Smooth muscle cell (in vitro differentiated cells): ENCODE results near the gene KDM4C. TPM values are rescaled to one million over a fixed set of nuclear protein-coding genes. Genes with fewer than 3 reads are reported as not detected.

Source experiments
- DNase-seq: peaks from one replicate; lab custom pipeline; 2025; ENCODE audit not compliant: unreplicated experiment; lab: John Stamatoyannopoulos, UW
- H2AFZ ChIP-seq: fragments of 200-600 bp; sonication (generic); 2 replicates; pipeline ENCODE4 v1.6.0; 2016; ENCODE audit warnings: antibody characterized with exemption, low read depth, mild to moderate bottlenecking
- H3F3A ChIP-seq: fragments of 200-600 bp; sonication (generic); 2 replicates; pipeline ENCODE4 v1.6.0; 2017; ENCODE audit warnings: antibody characterized with exemption, low read depth
- H3K27ac ChIP-seq: fragments of 200-600 bp; sonication (generic); 2 replicates; pipeline ENCODE4 v1.5.1; 2016; ENCODE audit warnings: low read depth, mild to moderate bottlenecking
- H3K27me3 ChIP-seq: fragments of 200-600 bp; sonication (generic); 2 replicates; pipeline ENCODE4 v1.6.1; 2016; ENCODE audit warnings: low read depth, mild to moderate bottlenecking
- H3K36me3 ChIP-seq: fragments of 200-600 bp; sonication (generic); 2 replicates; pipeline ENCODE4 v1.5.1; 2016; ENCODE audit warnings: low read depth
- H3K4me1 ChIP-seq: fragments of 200-600 bp; sonication (generic); 2 replicates; pipeline ENCODE4 v1.5.1; 2016; ENCODE audit warnings: low read depth
- H3K4me2 ChIP-seq: fragments of 200-600 bp; sonication (generic); 2 replicates; pipeline ENCODE4 v1.6.0; 2016; ENCODE audit warnings: mild to moderate bottlenecking
- H3K4me3 ChIP-seq: fragments of 200-600 bp; sonication (generic); 2 replicates; pipeline ENCODE4 v1.5.1; 2016; ENCODE audit warnings: mild to moderate bottlenecking
- H3K79me2 ChIP-seq: fragments of 200-600 bp; sonication (generic); 2 replicates; pipeline ENCODE4 v1.6.0; 2016; ENCODE audit warnings: low read depth, mild to moderate bottlenecking
- H3K9ac ChIP-seq: fragments of 200-600 bp; sonication (generic); 2 replicates; pipeline ENCODE4 v1.6.0; 2016; ENCODE audit warnings: low read depth
- H3K9me3 ChIP-seq: fragments of 200-600 bp; sonication (generic); replicated peaks from 2 replicates; pipeline ENCODE4 v1.5.1; 2016; ENCODE audit warnings: low read depth
- H4K20me1 ChIP-seq: fragments of 200-600 bp; sonication (generic); 2 replicates; pipeline ENCODE4 v1.6.0; 2016; ENCODE audit warnings: low read depth
- CTCF ChIP-seq: fragments of 200-600 bp; sonication (generic); IDR thresholded peaks from 2 replicates; pipeline ENCODE4 v1.5.1; 2017; ENCODE audit warnings: borderline replicate concordance, mild to moderate bottlenecking, antibody characterized with exemption; ENCODE audit not compliant: insufficient read depth, poor library complexity, severe bottlenecking
- WGBS: methylation state at CpG from one replicate; pipeline ENCODE4 v1.1.7; 2016; ENCODE audit warnings: low lambda C conversion rate; 5-methylcytosine and 5-hydroxymethylcytosine counted together
- polyA plus RNA-seq: library from polyadenylated mRNA; unstranded; fragments of >200 nt; fragmentation: Nextera tagmentation; extraction: Ambion mirVana; gene quantifications from 2 replicates; pipeline ENCODE4 v1.2.1, GENCODE V29; 2016
- total RNA-seq: library from RNA; depleted of rRNA; stranded (reverse); fragments of >200 nt; gene quantifications from 2 replicates; pipeline ENCODE4 v1.2.3, GENCODE V29; 2014

KDM4C gene
- total and polyA plus RNA-seq, 2 experiments from 2014 or later: 7.5 to 20.2 TPM

GRCh38 chr9:6842584-6842947 is 84.8 kb downstream of the KDM4C start:
- H3K27me3 ChIP-seq: no peaks in the 10 kb centered on the region
- H3F3A ChIP-seq: no peaks in the 10 kb centered on the region
- no peaks in the 10 kb centered on the region for H3K9me3 ChIP-seq
- 51% methylated on average over 3 of the region's 3 CpGs for WGBS
- TF ChIP-seq CTCF: no peak
- no peaks in the 10 kb centered on the region for H3K36me3 ChIP-seq
- H3K79me2 ChIP-seq: no peaks in the 10 kb centered on the region
- no peaks in the 10 kb centered on the region for H3K4me1 ChIP-seq
- no peak overlapping the region for H3K4me3 ChIP-seq
- no peak overlapping the region for H3K9ac ChIP-seq
- DNase-seq: no peak
- peaks cover 73% of the 10 kb centered on the region for H4K20me1 ChIP-seq
- H2AFZ ChIP-seq: no peak overlapping the region
- no peak overlapping the region for H3K27ac ChIP-seq
- no peak overlapping the region for H3K4me2 ChIP-seq

- Histone ChIP-seq H3K27ac (no peak overlapping the region), H3K9ac (no peak overlapping the region), H3K4me3 (no peak overlapping the region), H3K4me2 (no peak overlapping the region), H3K79me2 (no peaks in the 10 kb centered on the region), H3K36me3 (no peaks in the 10 kb centered on the region), H3K4me1 (no peaks in the 10 kb centered on the region), H3F3A (no peaks in the 10 kb centered on the region), H2AFZ (no peak overlapping the region), H3K27me3 (no peaks in the 10 kb centered on the region), H4K20me1 (peaks cover 81% of the 10 kb centered on the region), H3K9me3 (no peaks in the 10 kb centered on the region)
- 96% methylated on average over 4 of the region's 4 CpGs for WGBS
- no peak for DNase-seq
- TF ChIP-seq CTCF: no peak
Measured at GRCh38 chr9:6843742-6844141, 86.0 kb downstream of the KDM4C start.

- no peak overlapping the region for H3K9ac ChIP-seq
- TF ChIP-seq CTCF: no peak
- WGBS: 94% methylated on average over 4 of the region's 4 CpGs
Measured at GRCh38 chr9:6844267-6844666, 86.5 kb downstream of the KDM4C start.

GRCh38 chr9:6845128-6845826 is 87.5 kb downstream of the KDM4C start:
- Histone ChIP-seq H3K9me3 (no peaks in the 10 kb centered on the region), H3K4me3 (no peak overlapping the region), H3K9ac (no peak overlapping the region), H3K79me2 (no peaks in the 10 kb centered on the region), H3K4me2 (no peak overlapping the region), H3K4me1 (no peaks in the 10 kb centered on the region), H3K27me3 (no peaks in the 10 kb centered on the region), H3K36me3 (no peaks in the 10 kb centered on the region), H2AFZ (no peak overlapping the region), H3K27ac (no peak overlapping the region), H3F3A (no peaks in the 10 kb centered on the region), H4K20me1 (peaks cover 76% of the 10 kb centered on the region)
- TF ChIP-seq CTCF: no peak
- DNase-seq: no peak
- 91% methylated on average over 8 of the region's 8 CpGs for WGBS

More at GRCh38 chr9:6844267-6844666, 86.5 kb downstream of the KDM4C start:
- H3K79me2 ChIP-seq: no peaks in the 10 kb centered on the region
- H3K27ac ChIP-seq: no peak overlapping the region
- no peak for DNase-seq
- H2AFZ ChIP-seq: no peak overlapping the region
- no peaks in the 10 kb centered on the region for H3K9me3 ChIP-seq
- H4K20me1 ChIP-seq: peaks cover 83% of the 10 kb centered on the region
- H3K36me3 ChIP-seq: no peaks in the 10 kb centered on the region
- no peak overlapping the region for H3K4me3 ChIP-seq
- no peak overlapping the region for H3K4me2 ChIP-seq
- no peaks in the 10 kb centered on the region for H3K27me3 ChIP-seq
- H3K4me1 ChIP-seq: no peaks in the 10 kb centered on the region
- no peaks in the 10 kb centered on the region for H3F3A ChIP-seq
